ENCODE results near the gene EYA2. TPM values are rescaled to one million over a fixed set of nuclear protein-coding genes. Genes with fewer than 3 reads are reported as not detected.

The EYA2 gene
- total and polyA plus RNA-seq, 4 donors, result 0.17 to 0.54 (median 0.23) TPM; not detected in 1

DNA sequence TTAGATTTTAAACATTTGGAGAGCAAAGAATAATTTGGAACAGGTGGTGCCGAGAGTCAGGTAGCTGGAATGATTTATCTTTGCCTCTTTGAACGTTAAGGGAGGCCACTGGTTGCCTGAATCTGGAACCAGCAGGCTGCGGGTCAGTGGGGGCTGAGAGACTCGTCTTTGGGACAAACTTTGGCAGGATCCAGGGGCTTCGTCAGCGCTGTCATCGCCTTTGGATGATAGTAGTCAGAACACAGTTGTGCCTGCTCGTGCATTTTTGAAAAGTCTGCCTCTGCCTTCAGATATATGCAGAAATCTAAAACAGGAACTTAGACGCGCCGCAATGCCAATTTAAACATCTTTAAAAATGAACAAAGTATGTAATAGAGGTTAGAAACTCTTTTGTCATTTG is 5.0 kb downstream of the EYA2 start:
- no peak for TF ChIP-seq TAF1 (conservative IDR thresholded peaks at IDR 0.05)
- TF ChIP-seq GABPA (IDR thresholded peaks at IDR 0.05 in 1 of 2, conservative IDR thresholded peaks at IDR 0.05 in 1 of 2), result no peak
- TF ChIP-seq FOXA2 (IDR thresholded peaks at IDR 0.05), result no peak
- no peak for TF ChIP-seq EGR1 (IDR thresholded peaks at IDR 0.05; ENCODE audit: low read depth in 2 of 2)
- TF ChIP-seq, protein P1, sequence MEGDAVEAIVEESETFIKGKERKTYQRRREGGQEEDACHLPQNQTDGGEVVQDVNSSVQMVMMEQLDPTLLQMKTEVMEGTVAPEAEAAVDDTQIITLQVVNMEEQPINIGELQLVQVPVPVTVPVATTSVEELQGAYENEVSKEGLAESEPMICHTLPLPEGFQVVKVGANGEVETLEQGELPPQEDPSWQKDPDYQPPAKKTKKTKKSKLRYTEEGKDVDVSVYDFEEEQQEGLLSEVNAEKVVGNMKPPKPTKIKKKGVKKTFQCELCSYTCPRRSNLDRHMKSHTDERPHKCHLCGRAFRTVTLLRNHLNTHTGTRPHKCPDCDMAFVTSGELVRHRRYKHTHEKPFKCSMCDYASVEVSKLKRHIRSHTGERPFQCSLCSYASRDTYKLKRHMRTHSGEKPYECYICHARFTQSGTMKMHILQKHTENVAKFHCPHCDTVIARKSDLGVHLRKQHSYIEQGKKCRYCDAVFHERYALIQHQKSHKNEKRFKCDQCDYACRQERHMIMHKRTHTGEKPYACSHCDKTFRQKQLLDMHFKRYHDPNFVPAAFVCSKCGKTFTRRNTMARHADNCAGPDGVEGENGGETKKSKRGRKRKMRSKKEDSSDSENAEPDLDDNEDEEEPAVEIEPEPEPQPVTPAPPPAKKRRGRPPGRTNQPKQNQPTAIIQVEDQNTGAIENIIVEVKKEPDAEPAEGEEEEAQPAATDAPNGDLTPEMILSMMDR (IDR thresholded peaks at IDR 0.05; ENCODE audit: low read depth, low read length, missing input control), result no peak
- TF ChIP-seq ATF3 (IDR thresholded peaks at IDR 0.05), result no peak
- TF ChIP-seq JUND (IDR thresholded peaks at IDR 0.05), result no peak
- no peak for TF ChIP-seq RXRA (IDR thresholded peaks at IDR 0.05)
- TF ChIP-seq ZBTB33 (IDR thresholded peaks at IDR 0.05), result no peak
- no peak for TF ChIP-seq HNF4G (IDR thresholded peaks at IDR 0.05)
- TF ChIP-seq, protein P2, sequence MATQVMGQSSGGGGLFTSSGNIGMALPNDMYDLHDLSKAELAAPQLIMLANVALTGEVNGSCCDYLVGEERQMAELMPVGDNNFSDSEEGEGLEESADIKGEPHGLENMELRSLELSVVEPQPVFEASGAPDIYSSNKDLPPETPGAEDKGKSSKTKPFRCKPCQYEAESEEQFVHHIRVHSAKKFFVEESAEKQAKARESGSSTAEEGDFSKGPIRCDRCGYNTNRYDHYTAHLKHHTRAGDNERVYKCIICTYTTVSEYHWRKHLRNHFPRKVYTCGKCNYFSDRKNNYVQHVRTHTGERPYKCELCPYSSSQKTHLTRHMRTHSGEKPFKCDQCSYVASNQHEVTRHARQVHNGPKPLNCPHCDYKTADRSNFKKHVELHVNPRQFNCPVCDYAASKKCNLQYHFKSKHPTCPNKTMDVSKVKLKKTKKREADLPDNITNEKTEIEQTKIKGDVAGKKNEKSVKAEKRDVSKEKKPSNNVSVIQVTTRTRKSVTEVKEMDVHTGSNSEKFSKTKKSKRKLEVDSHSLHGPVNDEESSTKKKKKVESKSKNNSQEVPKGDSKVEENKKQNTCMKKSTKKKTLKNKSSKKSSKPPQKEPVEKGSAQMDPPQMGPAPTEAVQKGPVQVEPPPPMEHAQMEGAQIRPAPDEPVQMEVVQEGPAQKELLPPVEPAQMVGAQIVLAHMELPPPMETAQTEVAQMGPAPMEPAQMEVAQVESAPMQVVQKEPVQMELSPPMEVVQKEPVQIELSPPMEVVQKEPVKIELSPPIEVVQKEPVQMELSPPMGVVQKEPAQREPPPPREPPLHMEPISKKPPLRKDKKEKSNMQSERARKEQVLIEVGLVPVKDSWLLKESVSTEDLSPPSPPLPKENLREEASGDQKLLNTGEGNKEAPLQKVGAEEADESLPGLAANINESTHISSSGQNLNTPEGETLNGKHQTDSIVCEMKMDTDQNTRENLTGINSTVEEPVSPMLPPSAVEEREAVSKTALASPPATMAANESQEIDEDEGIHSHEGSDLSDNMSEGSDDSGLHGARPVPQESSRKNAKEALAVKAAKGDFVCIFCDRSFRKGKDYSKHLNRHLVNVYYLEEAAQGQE (IDR thresholded peaks at IDR 0.05), result no peak
- TF ChIP-seq YY1 (IDR thresholded peaks at IDR 0.05), result no peak
- TF ChIP-seq HNF4A (conservative IDR thresholded peaks at IDR 0.05), result no peak
- TF ChIP-seq RAD21 (IDR thresholded peaks at IDR 0.05), result no peak
- TF ChIP-seq, protein P3, sequence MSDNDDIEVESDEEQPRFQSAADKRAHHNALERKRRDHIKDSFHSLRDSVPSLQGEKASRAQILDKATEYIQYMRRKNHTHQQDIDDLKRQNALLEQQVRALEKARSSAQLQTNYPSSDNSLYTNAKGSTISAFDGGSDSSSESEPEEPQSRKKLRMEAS (IDR thresholded peaks at IDR 0.05), result no peak
- Histone ChIP-seq H3K4me1 (ENCODE audit: control insufficient read depth in 4 of 4, insufficient read depth in 4 of 4, low read length in 3 of 4) (peaks cover 4 to 12% (median 7%) of the 10 kb centered on the region in 4 donors), H3K27ac (ENCODE audit: low read depth in 1 of 2, low read length in 2 of 2) (no peak overlapping the region), H3K27me3 (ENCODE audit: control insufficient read depth in 4 of 4, insufficient read depth in 4 of 4, low read length in 3 of 4) (peaks cover 0 to 6% (median 1%) of the 10 kb centered on the region in 4 donors), H3K4me3 (ENCODE audit: low read depth in 1 of 3, low read length in 3 of 3) (no peak overlapping the region), H3K9me3 (ENCODE audit: control insufficient read depth in 4 of 4, low read length in 3 of 4) (no peaks in the 10 kb centered on the region), H3K9ac (ENCODE audit: low read depth in 1 of 2, low read length in 2 of 2) (no peak overlapping the region), H3K36me3 (ENCODE audit: control insufficient read depth in 4 of 4, insufficient read depth in 3 of 4, low read depth in 1 of 4, low read length in 3 of 4) (no peaks in the 10 kb centered on the region)
- DNase-seq (ENCODE audit: low spot score), result no peak
- 54% methylated on average over 11 of the region's 11 CpGs for WGBS

- TF ChIP-seq TAF1 (conservative IDR thresholded peaks at IDR 0.05) (no peak), RAD21 (IDR thresholded peaks at IDR 0.05) (no peak), HNF4A (conservative IDR thresholded peaks at IDR 0.05) (no peak), NR2F2 (IDR thresholded peaks at IDR 0.05) (no peak), FOXA1 (IDR thresholded peaks at IDR 0.05) (no peak)
- H3K9ac ChIP-seq (ENCODE audit: low read depth in 1 of 2, low read length in 2 of 2), result no peak overlapping the region
- no peaks in the 10 kb centered on the region for H3K36me3 ChIP-seq (ENCODE audit: control insufficient read depth in 4 of 4, insufficient read depth in 3 of 4, low read depth in 1 of 4, low read length in 3 of 4)
- peaks cover 3 to 8% (median 5%) of the 10 kb centered on the region in 4 donors for H3K4me1 ChIP-seq (ENCODE audit: control insufficient read depth in 4 of 4, insufficient read depth in 4 of 4, low read length in 3 of 4)
- H3K4me3 ChIP-seq (ENCODE audit: low read depth in 1 of 3, low read length in 3 of 3), result no peak overlapping the region
- DNase-seq (ENCODE audit: low spot score), result no peak
- H3K27me3 ChIP-seq (ENCODE audit: control insufficient read depth in 4 of 4, insufficient read depth in 4 of 4, low read length in 3 of 4), result peaks cover 0 to 6% (median 1%) of the 10 kb centered on the region in 4 donors
- WGBS, result 68% methylated on average over 6 of the region's 6 CpGs
- H3K9me3 ChIP-seq (ENCODE audit: control insufficient read depth in 4 of 4, low read length in 3 of 4), result no peaks in the 10 kb centered on the region
- no peak overlapping the region for H3K27ac ChIP-seq (ENCODE audit: low read depth in 1 of 2, low read length in 2 of 2)
These were observed 5.4 kb downstream of the EYA2 start for GRCh38 chr20:46900086-46900485.
